HG03103 (cell line): Measurements from ENCODE around the gene CPSF4L.
"Not testable (repeated sequence)": the region's sequence is repeated elsewhere in the genome, so short reads cannot be mapped to it uniquely, and the experiment has no call there.

Experiments
- ATAC-seq: cut with Tn5 transposase; IDR thresholded peaks from one replicate; pipeline ENCODE4 v1.9.1; 2021; ENCODE audit warnings: low read depth; ENCODE audit not compliant: unreplicated experiment

The CPSF4L gene

GRCh38 chr17:73261617-73261951 lies at the start of gene CPSF4L:
Gene CPSF4L, minus strand, starts transcription at chr17:73261880. Its CDS starts 62 bp downstream, at chr17:73261818.
- no peak for ATAC-seq

- peak; percentile 12 for ATAC-seq
Measured at GRCh38 chr17:73311428-73311780, 49.7 kb upstream of the CPSF4L start.

- ATAC-seq, result no peak
Measured at GRCh38 chr17:73309727-73310596, 48.3 kb upstream of the CPSF4L start.

- ATAC-seq, result not testable (repeated sequence)
Measured at GRCh38 chr17:73308959-73309358, 47.3 kb upstream of the CPSF4L start.

- ATAC-seq, result no peak
Measured at GRCh38 chr17:73308017-73308823, 46.5 kb upstream of the CPSF4L start.

GRCh38 chr17:73307130-73307529 lies 45.5 kb upstream of the CPSF4L start:
- no peak for ATAC-seq

GRCh38 chr17:73305845-73306836 lies 44.5 kb upstream of the CPSF4L start:
- no peak for ATAC-seq

- ATAC-seq, result no peak
Measured at GRCh38 chr17:73304971-73305812, 43.5 kb upstream of the CPSF4L start.

GRCh38 chr17:73304438-73304837 lies 42.8 kb upstream of the CPSF4L start:
- ATAC-seq, result no peak

- no peak for ATAC-seq
Measured at GRCh38 chr17:73302189-73302588, 40.5 kb upstream of the CPSF4L start.

GRCh38 chr17:73301369-73301768 lies 39.7 kb upstream of the CPSF4L start:
- ATAC-seq, result no peak

GRCh38 chr17:73300392-73300791 lies 38.7 kb upstream of the CPSF4L start:
- ATAC-seq, result no peak

GRCh38 chr17:73297934-73298861 lies 36.5 kb upstream of the CPSF4L start:
- ATAC-seq, result peak; percentile 44

GRCh38 chr17:73293480-73293911 lies 31.8 kb upstream of the CPSF4L start:
- ATAC-seq, result no peak

- no peak for ATAC-seq
Measured at GRCh38 chr17:73293031-73293430, 31.4 kb upstream of the CPSF4L start.

- ATAC-seq, result no peak
Measured at GRCh38 chr17:73292031-73292531, 30.4 kb upstream of the CPSF4L start.

GRCh38 chr17:73291260-73291801 lies 29.7 kb upstream of the CPSF4L start:
- ATAC-seq, result peak; percentile 73
